HG03521 (cell line): ENCODE results near the gene FARS2.

Experiments used
- ATAC-seq: cut with Tn5 transposase; IDR thresholded peaks from one replicate; pipeline ENCODE4 v1.9.1; 2021; ENCODE audit warnings: mild to moderate bottlenecking, moderate library complexity; ENCODE audit not compliant: unreplicated experiment

FARS2 gene

DNA sequence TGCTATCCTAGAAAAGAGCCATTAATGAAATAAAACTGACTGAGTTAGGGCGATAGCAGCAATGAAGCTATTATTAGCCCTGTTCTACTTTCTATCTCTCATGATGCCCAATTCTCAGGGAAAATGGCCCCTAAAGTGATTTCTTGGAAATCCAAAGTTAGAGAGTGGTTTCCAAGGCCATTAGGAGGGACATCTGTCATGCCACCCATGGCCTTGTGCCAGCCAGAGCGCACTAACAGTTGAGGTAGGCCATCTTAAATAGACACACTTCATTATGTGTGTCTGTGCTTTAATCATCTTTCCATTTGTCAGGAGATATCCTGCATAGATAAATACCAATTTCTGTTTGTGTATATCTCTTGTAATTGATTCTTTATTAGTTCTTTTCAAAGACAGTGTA, 483.8 kb downstream of the FARS2 start:
- ATAC-seq, result no peak

GRCh38 chr6:5746053-5746758, 484.9 kb downstream of the FARS2 start:
- no peak for ATAC-seq

- ATAC-seq, result no peak
Observed at GRCh38 chr6:5746759-5747130, 485.4 kb downstream of the FARS2 start.

- ATAC-seq, result no peak
Observed at GRCh38 chr6:5747379-5747778, 486.1 kb downstream of the FARS2 start.

GRCh38 chr6:5749016-5749650, 487.8 kb downstream of the FARS2 start:
- no peak for ATAC-seq

- ATAC-seq, result no peak
Observed at GRCh38 chr6:5749651-5750215, 488.4 kb downstream of the FARS2 start.

- ATAC-seq, result no peak
Observed at GRCh38 chr6:5751525-5752390, 490.4 kb downstream of the FARS2 start.

DNA sequence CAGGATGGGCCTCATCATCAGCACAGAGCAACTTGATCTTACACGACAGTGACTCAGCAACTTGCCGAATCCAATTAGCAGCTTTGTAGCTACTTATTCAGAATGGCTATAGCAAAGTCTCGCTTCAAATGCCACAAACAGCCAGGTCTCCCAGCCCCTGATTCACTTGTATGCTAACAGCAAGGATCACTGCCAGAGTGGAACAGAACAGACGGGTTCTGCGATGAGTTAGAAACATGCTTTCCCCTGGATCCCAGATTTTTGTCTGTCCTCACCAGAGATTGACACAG, 491.0 kb downstream of the FARS2 start:
- ATAC-seq, result no peak

GRCh38 chr6:5753209-5753608, 491.9 kb downstream of the FARS2 start:
- ATAC-seq, result no peak

DNA sequence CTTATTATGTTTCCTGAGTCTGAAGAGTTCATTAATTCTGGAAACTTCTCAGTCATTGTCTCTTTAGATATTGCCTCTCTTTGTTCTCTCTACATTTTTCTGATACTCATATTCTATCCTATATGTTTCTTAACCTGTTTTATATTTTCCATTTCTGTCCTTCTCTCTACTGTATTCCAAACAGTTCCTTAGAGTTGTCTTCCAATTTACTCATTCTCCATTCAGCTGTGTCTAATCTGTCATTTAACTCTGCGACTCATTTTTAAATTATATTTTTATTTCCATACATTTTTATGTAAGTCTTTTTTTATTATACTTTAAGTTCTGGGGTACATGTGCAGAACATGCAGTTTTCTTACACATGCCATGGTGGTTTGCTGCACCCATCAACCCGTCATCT, 493.6 kb downstream of the FARS2 start:
- ATAC-seq, result no peak

GRCh38 chr6:5759571-5759970, 498.3 kb downstream of the FARS2 start:
- no peak for ATAC-seq

DNA sequence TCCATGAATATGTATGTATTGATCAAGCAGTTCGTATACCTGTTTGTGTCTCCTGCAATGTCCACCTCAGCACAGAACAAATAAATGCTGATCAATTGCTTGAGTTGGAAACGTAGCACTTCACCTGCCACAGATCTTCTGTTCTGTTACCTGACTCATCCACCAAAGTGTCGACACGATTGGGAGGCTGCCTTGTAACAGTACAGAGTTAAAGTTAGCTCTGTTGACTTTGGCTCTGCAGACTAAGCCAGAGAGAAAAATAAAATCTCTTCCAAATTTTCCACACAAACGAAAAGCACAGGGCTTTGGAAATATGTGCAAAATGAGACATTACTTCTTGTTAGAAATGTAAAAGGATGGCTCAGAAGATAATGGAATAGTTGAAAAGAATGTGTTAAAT, 500.1 kb downstream of the FARS2 start:
- no peak for ATAC-seq

GRCh38 chr6:5762561-5762968, 501.3 kb downstream of the FARS2 start:
- ATAC-seq, result no peak

DNA sequence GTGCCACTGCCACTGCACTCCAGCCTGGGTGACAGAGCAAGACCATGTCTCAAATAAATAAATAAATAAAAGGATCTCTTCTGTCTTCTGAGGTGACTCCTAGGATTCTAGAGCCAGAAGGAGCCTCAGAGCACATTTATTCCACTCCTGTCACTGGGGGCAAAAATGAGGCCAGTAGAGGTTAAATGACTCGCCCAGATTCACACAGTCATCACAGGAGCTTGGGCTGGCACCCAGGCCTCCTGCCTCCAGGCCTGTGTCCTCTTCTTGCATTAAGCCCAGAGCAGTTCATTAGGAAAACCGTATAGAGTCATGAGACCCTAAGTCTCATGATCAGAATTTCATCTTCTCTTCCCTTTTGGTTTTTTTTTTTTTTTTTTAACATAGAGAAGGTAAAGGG, 502.1 kb downstream of the FARS2 start:
- ATAC-seq, result no peak

GRCh38 chr6:5763871-5764270, 502.6 kb downstream of the FARS2 start:
- ATAC-seq, result no peak

- ATAC-seq, result no peak
Observed at GRCh38 chr6:5764401-5764955, 503.2 kb downstream of the FARS2 start.

- ATAC-seq, result no peak
Observed at GRCh38 chr6:5765141-5765760, 503.9 kb downstream of the FARS2 start.

DNA sequence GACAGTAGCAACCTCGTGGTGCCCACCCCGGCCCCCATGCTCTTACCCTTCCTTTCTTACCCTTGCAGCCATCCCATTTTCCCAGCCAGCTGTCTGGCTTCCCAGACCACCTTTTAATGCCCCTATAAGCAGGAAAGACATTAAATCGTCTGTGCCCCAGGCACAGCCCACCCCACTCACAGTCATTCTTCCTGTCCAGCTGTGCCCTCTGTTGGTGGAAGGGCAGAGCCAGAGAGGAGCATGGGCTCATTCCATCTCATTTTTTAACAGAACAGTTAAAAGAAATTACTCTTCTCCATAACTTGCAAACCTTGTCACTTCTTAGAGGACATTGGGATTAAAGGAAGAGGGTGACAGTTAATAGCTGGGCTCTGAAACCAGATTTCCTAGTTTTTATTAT, 504.9 kb downstream of the FARS2 start:
- ATAC-seq, result no peak

GRCh38 chr6:5767471-5767870, 506.2 kb downstream of the FARS2 start:
- ATAC-seq, result no peak

- ATAC-seq, result no peak
Observed at GRCh38 chr6:5771211-5771610, 509.9 kb downstream of the FARS2 start.

DNA sequence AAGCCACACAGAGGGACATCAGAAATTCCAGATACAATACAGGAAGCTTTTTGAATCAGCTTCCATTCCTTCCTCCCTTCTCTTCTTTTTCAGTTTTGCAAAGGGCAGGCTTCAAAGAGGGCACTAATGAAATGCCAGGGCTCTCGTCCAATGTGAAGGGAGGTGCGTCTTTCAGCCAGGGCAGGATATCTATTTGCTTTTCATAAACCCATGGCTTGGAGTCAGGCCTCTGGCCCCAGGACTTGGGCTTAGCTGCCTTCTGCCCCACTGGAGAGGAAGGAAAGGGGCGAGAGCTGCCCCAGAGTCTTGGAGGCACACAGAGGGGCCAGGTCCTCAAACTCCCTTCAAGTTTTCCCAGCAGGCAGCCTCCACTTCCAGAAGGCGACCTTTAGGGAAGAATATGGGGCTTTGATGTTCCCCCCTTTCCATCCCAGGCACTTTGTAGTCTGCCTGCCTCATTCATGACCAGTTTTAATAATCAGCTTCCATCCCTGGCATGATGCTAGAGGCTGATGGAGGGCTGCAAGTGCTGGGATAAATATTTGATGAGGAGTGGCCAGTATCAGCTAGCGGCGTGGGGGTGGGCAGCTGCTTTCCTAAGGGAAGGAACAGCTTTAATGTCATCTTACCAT, 510.6 kb downstream of the FARS2 start:
- ATAC-seq, result no peak
